Heart left ventricle (tissue), 13 donors: ENCODE results near the gene TNS1.

Experiments
- CTCF ChIP-seq, 12 donors: fragments of 200-600 bp; sonication (generic) in 4 of 12; IDR thresholded peaks; one replicate each; pipeline versions ENCODE4 v1.5.0 to v1.8.0; 2018 to 2022; ENCODE audit warnings: antibody characterized with exemption in 12 of 12, mild to moderate bottlenecking in 5 of 12
- POLR2A ChIP-seq, 2 donors: fragments of 450-650 bp; IDR thresholded peaks; one replicate each; pipeline ENCODE4 v1.6.1; 2017; ENCODE audit warnings: antibody characterized with exemption in 2 of 2, mild to moderate bottlenecking in 2 of 2, moderate library complexity in 2 of 2
- donor health status: ischemic (EF 13 %, LVEDD 7.1; RV severe dilation, severe dysfunction).
- donor health status: DM: no; HTN: yes; CAD: no.
- donor health status: DM: no; HTN: no; CAD: no.
- donor health status: ischemic (EF 25% LVEDD 6.9; RV normal size, moderate dysfunction).
- donor health status: ischemic (EF 25% LVEDD 5.7; RV mildly dilated, moderate dysfunction).
- donor health status: ischemic (EF 35%, LVEDD 5.7; RV mildly dilated, moderate dysfunction).
- donor health status: nonischemic (EF 11% LVEDD 7.7; RV severe dilation, severe dysfunction).
- donor health status: DM: yes; HTN: yes; CAD: no.
- donor health status: PGD.
- donor health status: ischemic (EF 29% LVEDD 5.4; RV normal size, mild dysfunction).
- donor health status: nonischemic (EF 23%, LVEDD 6.1; RV moderate dilation, normal function).

- no peak for TF ChIP-seq CTCF (IDR thresholded peaks at IDR 0.05)
- TF ChIP-seq POLR2A (IDR thresholded peaks at IDR 0.05): no peak
These were observed 109.4 kb downstream of the TNS1 start for GRCh38 chr2:217893440-217893839.
